ENCODE results near the gene MTARC1.

GRCh38 chr1:220785166-220786056 is 1.3 kb upstream of the MTARC1 start:
- TF ChIP-seq REST (IDR thresholded peaks at IDR 0.05; ENCODE audit: low read depth, low read length), result no peak
- no peak for TF ChIP-seq TCF3 (IDR thresholded peaks at IDR 0.05; ENCODE audit: borderline replicate concordance, insufficient read depth, low read depth, low read length)
- TF ChIP-seq RCOR1 (conservative IDR thresholded peaks at IDR 0.05; ENCODE audit: low read depth, low read length), result no peak
- no peak for TF ChIP-seq HDAC2 (IDR thresholded peaks at IDR 0.05)
- TF ChIP-seq CTCF (IDR thresholded peaks at IDR 0.05 in 2 of 3, conservative IDR thresholded peaks at IDR 0.05 in 1 of 3; ENCODE audit: control insufficient read depth in 2 of 3, extremely low read depth in 1 of 3, insufficient read depth in 1 of 3, low read depth in 3 of 3, low read length in 3 of 3), result no peak
- TF ChIP-seq HDGF (IDR thresholded peaks at IDR 0.05), result no peak
- TF ChIP-seq ZBTB40 (IDR thresholded peaks at IDR 0.05; ENCODE audit: borderline replicate concordance), result no peak
- no peak for TF ChIP-seq MYC (IDR thresholded peaks at IDR 0.05; ENCODE audit: insufficient read depth, insufficient read length, insufficient replicate concordance, low read length, severe bottlenecking)
- no peak for TF ChIP-seq SRF (IDR thresholded peaks at IDR 0.05; ENCODE audit: low read depth in 2 of 2, low read length in 2 of 2)
- no peak for TF ChIP-seq USF2 (IDR thresholded peaks at IDR 0.05; ENCODE audit: borderline replicate concordance, low read depth, low read length)
- no peak for TF ChIP-seq POLR2A (IDR thresholded peaks at IDR 0.05; ENCODE audit: low read depth, low read length)
- TF ChIP-seq RAD21 (IDR thresholded peaks at IDR 0.05; ENCODE audit: insufficient read depth, low read depth, low read length), result no peak
- TF ChIP-seq ATF3 (IDR thresholded peaks at IDR 0.05; ENCODE audit: borderline replicate concordance, extremely low read depth, low read depth, low read length), result no peak

Data from GM12878 (cell line).